NCI-H1105 treated with DMSO at 0.1 percent for 48 hours (cell line): ENCODE measurements around the gene OR2W1.

Experiments used
- DNase-seq: peaks from one replicate; lab custom pipeline; 2025; lab: John Stamatoyannopoulos, UW

OR2W1 gene, protein sequence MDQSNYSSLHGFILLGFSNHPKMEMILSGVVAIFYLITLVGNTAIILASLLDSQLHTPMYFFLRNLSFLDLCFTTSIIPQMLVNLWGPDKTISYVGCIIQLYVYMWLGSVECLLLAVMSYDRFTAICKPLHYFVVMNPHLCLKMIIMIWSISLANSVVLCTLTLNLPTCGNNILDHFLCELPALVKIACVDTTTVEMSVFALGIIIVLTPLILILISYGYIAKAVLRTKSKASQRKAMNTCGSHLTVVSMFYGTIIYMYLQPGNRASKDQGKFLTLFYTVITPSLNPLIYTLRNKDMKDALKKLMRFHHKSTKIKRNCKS

DNA sequence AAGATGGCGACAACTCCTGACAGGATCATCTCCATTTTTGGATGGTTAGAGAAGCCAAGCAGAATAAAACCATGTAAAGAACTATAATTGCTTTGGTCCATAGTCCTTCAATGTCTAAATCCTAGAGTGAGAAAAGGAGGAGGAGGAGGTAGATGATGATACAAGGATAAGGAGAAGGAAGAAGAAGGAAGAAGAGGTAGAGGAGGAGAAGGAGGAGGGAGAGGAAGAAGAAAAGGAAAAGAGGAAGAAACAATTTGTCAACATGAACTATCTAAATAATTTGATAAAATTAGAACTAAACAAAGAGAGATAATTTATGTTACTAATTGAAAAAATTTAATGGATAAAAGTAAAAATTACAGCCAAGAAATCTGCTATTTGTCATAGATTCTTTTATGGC, at the start of gene OR2W1:
OR2W1 (minus strand) TSS at position 101 of the 400 bp plus-strand sequence; CDS start at position 101, 0 bp downstream.
- no peak for DNase-seq

DNA sequence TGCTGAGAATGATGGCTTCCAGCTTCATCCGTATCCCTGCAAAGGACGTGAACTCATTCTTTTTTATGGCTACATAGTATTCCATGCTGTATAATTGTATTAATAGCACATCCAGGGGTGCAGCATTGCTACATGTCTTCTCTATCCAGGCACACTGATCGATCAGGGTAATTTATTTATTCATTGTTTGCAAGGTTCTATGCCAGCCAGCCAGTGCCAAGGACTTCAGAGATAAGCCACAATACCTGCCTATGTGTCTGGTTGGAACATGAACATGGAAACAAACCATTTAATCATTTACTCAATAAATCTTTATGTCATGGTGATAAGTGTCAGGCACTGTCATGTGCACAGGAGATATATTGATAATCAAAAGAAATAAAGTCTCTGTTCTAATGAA, 48.0 kb upstream of the OR2W1 start:
- DNase-seq, result no peak

DNA sequence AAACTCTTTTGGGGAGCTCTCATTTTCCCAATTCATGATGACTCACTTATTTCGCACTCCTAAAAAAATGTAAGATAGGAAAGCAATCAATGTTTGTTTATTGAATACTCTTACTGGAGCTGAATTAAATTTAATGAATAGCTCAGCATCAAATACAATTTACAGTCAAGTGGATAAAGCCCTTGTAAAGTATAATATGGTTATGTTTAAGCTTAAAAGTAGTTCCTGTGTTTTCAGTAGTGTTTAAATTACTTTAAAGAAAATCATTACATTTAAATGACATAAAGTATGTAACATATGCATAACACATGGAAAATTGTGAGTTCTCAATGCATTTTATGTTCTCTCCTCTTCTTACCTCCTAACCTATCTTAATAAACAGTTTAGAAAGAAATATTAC, 42.2 kb upstream of the OR2W1 start, which contains the start of gene OR2B3:
OR2B3 (minus strand) TSS at position 101 of the 400 bp plus-strand sequence; CDS start at position 36, 65 bp downstream.
- no peak for DNase-seq

DNA sequence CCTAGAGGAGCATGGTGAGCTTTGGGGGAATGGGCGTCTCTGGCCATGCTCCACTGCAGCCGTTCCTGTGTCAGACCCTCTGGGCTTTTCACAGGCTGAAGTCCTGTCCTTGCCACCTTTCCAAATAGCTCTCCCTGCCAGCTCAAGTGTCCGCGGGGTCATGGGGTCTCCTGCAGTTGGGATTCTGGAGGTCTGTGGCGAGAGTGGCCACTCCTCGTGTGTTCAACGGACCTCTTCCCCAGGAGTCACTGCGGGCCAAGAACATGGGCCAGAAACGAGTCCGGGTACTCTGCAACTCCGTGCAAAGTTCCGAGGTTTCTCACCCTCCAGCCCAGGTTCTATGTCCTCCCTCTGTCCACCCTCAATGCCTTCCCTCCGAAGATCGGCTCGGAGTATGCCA, 37.5 kb upstream of the OR2W1 start:
- no peak for DNase-seq

DNA sequence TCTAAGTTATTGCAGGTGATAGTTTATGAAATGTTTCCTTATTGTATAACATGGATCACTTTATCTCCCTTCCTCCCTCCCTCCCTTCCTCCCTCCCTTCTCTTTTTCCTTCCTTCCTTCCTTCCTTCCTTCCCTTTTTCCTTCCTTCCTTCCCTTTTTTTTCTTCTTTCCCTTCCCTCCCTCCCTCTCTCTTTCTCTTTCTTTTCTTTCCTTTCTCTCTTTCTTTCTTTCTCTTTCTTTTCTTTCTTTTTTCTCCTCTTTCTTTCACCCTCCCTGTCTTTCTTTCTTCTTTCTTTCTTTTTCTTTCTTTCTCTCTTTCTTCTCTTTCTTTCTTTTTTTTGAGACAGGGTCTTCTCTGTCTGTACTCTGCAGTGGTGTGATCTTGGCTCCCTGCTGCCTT, 36.3 kb upstream of the OR2W1 start:
- DNase-seq, result no peak

DNA sequence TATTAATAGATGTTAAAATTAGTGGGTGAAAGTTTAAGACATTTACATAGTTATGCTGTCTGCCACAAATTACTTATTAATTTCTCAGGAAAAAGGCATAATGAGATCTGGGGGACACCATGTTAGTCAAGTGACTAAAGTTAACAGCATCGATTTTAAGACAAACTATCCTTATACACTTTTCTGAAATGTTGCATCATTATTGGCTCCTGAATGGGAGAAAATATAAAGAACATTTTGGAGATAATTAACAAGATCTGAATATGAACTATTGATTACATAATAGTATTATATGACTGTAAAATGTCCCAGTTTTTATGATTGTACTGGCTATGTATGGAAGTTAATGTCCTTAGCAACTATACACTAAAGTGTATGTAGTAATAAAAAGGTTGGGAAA, 34.2 kb upstream of the OR2W1 start:
- no peak for DNase-seq

DNA sequence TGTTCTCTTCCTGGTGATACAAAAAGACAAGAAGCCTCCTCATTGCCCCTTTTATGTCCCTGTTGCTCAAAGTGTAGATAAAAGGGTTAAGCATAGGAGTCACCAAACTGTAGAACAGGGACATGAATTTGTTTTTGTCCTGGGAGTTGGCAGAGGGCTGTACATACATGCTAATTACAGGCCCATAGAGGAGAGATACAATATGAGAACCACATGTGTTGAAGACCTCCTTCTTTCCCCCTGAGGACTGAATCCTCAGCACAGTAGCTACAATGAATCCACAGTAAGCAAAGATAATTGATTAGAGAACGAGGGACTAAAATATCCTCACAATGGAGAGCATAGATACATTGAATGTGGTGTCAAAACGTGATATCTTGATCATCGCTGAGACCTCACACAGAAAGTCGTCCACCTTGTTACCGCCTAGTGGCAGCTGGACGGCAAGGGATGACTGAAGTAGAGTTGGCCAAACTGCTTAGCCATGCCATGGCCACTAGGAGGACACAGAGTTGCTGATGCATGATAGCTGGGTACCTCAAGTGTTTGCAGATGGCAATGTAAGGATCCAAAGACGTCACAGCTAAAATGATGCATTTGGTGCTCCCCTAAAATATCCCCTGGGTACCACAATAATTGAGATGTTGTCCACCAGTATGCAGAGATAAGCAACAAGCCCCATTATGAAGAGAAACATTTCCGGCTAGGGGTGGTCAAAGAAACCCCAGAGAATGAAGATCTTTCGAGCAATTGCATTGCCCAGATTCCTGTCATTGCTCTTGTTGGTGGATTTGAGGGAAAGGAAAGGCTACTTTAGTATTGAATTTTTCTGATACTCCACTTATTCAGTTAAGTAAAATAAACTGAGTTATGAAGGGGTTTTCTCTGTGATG, 27.1 kb upstream of the OR2W1 start:
- peak; percentile 25 for DNase-seq

DNA sequence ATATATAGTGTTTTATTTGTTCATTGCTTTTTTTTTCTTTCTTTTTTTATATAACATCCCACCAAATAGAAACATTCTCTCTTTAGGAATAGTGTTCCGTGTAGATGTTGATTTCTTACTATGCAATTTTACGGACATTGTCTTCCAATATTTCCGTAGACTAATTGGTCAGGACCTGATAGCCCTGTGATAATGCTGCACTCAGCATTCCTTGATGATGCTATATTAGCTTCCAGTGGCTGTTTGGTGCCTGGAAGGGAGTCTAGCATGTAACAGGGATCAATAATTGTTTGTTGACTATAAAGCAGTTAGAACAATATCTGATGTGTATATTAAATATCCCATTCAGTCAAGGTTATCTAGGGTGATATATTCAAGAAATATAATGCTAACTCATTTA, 6.7 kb upstream of the OR2W1 start:
- DNase-seq, result no peak

DNA sequence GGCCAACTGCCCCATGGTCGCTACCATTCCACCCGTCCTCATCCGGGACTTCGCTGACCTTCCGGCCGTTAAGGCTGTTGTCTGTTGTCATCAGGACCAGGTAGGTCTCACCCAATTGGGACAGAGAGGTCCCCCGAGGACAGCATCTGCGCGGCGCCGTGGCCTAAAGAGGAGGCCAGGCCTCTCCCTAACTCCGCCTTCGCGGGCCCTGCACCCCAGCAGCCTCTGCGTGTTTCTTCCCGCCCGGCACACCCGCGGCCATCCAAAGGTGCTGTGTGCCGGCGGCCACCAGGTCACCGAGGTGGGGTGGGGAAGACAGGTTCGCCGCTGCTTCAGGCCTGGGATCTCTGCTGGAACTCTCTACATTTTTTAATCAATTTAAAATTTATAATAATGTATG, 9.0 kb downstream of the OR2W1 start:
- no peak for DNase-seq

DNA sequence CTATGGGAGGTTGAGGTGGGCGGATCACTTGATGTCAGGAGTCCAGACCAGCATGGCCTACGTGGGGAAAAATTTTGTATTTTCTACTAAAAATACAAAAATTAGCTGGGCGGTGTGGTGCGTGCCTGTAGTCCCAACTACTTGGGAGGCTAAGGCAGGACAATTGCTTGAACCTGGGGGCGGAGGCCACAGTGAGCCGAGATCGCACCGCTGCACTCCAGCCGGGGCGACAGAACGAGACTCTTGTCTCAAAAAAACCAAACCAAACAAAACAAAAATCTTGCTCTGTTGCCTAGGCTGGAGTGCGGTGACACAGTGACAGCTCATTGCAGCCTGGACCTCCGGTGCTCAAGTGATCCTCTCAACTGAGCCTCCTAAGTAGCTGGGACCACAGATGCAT, 16.2 kb downstream of the OR2W1 start:
- DNase-seq, result no peak

DNA sequence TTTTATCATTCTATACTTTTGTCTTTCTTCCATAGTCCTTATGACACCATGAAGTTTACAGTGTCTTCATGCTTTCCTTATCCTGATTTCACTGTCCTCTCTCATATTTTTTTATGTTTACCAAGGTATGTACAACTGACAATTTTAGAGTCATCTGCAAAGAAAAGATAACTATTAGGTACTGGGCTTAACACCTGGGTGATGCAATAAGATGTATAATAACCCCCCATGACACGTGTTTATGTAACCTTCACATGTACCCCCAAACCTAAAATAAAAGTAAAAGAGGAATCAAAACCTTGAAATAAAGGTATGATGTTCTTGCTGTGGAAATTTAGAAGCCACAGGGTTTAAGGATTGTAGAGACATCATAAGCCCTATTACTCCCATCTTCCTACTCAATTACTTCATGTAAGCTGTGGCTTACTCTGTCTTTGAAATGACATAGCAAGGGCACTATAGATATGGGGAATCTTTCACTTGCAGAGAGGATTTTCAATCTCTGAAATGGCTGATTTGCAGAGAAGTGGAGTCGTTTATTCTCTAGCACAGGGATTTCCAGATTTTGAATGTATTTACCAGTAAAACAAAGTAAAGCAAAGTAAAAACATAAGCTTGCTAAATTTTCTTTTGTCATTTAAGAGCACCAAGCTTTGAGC, 18.9 kb downstream of the OR2W1 start:
- no peak for DNase-seq

DNA sequence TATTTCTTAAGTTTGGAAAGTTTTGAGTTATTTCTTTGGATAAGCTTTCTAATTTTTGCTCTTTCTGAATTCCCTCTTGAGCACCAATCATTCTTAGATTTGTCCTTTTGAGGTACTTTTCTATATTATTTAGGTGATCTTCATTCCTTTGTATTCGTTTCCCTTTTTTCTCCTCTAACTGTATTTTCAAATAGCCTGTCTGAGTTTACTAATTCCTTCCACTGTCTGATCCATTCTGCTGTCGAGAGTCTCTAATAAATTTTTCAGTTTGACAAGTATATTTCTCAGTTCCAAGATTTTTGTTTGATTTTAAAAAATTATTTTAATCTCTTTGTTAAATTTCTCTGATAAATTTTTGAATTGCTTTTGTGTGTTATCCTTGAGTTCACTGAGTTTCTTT, 23.5 kb downstream of the OR2W1 start:
- DNase-seq, result no peak

DNA sequence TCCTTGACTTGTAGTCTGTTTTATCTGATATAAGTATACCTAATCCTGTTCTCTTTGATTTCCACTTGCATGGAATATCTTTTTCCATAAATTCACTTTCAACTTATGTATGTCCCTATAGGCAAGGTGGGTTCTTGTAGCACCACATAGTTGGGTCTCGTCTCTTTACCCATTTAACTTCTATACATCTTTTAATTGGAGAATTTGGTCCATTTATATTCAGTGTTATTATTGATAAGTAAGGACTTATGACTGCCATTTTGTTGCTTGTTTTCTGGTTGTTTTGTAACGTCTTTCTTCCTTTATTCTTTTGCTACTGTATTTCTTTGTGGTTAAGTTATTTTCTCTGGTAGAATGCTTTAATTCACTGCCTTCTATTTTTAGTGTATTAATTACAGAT, 25.3 kb downstream of the OR2W1 start:
- no peak for DNase-seq

DNA sequence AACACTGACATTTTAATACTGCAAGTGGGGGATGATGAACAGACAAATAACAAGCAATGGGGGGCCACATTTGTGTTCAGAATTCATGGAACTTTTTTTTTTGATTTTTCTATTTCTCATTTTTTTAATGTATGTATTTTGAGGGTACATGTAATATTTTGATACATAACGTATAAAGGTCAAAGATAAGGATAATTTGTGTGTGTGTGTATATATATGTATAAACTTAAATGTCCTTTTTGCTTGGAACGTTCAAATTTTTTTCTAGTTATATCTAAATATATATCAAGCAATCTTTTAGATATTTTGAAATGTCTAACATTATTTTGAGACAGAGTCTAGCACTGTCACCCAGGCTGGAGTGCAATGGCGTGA, 27.6 kb downstream of the OR2W1 start:
- DNase-seq, result no peak

DNA sequence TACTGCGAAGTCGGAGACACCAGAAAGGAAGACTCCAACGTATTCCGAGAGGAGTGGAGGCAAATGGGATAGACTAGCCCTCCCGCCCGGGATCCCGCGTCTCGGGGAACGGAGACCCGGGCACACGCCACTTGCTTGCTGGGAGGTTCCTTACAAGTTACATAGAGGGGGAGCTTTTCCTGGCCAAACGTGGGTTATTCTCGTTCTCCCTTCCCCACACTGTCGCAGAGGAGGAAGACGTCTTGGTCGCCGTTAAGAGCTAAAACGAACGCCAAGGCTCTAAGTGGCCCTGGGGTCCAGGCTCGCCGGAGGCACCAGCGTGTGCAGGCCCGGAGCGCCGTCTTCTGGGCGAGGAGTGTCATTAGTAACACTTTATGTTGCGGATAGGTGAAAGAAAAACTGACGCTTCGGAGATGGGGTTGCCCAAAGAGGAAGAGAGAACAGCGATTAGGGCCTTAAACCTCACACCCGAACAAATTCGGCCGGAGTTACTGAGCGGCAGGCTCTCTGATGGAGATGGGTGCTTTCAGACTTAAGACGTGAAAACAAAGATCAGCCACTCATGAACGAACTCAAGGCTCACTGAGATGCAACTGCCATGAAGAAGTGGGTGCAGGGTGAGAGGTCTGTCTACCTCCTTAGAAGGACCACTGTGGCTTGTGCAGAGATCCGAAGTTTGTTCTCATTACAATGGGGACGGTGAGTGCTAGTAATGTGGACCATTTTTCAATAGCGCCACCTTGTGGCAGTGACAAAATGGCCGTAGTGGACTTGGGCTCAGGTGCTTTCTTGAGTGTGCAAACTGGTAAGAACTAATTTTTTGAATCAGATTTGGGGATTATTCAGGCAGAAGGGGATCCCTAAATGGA, 28.2 kb downstream of the OR2W1 start:
- peak; percentile 77 for DNase-seq

DNA sequence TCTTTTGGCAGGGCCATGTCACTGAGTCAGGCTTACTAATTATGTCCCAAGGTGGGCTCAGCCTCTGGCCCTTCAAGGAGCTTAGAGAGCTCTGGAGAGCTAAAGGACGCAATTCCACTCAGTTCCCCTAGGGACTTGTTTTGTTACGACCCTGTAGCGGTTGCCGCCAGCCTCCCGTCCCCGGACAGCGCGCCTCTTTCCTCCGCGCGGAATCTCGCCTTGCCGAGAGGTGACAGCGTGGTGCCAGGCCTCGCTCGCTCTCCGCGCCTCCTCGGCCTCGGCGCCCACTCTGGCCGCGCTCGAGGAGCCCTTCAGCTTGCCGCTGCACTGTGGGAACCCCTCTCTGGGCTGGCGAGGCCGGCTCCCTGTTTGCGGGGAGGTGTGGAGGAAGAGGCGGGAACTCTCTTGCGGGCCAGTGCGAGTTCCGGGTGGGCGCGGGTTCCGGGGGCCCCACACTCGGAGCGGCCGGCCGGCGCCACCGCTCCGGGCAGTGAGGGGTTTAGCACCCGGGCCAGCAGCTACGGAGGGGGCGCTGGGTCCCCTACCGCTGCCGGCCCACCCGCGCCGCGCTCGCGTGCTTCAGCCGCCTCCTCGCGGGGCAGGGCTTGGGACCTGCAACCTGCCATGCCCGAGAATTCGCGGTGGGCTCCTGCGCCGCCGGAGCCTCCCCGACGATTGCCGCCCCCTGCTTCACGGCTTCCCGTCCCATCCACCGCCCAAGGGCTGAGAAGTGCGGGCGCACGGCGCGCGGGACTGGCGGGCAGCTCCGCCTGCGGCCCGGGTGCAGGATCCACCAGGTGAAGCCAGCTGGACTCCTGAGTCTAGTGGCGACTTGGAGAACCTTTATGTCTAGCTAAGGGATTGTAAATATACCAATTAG, 30.0 kb downstream of the OR2W1 start:
- no peak for DNase-seq

DNA sequence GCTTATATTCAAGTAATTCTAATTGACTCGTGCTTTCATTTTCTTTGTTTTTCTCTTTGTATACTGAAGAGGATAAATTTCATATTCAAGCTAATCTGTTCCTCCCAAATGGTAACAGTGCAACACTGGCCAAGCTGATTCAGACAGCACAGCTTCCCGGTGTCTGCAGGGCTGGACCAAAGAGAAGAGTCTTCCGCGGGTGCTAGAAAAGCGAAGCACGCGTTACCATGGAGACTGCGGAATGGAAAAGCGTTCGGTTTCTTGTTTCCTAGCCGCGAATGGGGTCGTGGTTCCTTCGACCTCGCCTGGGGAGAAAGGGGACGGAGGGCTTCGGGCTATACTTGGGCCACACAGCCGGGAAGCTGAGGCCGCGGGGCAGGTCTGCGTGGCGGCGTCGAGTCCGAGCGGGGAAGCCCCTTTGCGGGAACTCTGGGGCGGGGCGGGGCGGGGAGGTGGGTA, 33.7 kb downstream of the OR2W1 start:
- DNase-seq, result peak; percentile 77

DNA sequence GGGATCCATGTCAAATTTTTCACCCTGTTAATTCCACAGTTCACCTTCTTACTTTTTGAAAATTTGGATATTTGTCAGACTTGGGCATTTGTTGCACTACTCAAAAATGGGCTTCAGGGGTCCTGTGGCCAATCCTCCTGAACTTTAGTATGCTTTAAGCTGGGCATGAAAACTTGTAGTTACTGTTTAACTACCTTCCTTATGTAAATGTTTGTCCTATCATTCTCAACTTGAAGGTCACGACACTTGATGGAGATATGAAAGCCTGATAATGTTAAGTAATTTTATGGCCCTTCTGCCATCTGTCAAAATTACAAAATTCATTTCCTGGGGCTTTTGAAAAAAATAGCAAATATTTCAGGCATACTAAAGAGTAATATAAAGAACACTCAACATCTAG, 35.6 kb downstream of the OR2W1 start:
- DNase-seq, result no peak

DNA sequence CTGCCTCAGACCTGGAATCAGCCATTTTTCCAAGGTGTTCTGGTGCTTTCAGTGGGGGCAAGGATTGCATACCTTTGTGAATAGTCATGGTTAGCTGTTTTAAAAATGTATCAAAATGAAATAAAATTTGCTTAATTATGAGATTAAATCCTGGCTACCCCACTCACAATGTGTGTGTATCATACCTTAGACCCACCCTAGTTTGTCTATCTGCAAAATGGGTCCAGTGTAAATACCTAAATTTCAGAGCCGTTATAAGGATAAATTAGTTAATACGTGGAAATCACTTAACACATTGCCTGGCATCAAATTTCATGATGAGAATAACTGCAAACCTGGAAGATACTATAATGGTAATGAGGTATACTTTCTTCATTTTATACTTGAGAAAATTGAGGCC, 36.9 kb downstream of the OR2W1 start:
- no peak for DNase-seq

DNA sequence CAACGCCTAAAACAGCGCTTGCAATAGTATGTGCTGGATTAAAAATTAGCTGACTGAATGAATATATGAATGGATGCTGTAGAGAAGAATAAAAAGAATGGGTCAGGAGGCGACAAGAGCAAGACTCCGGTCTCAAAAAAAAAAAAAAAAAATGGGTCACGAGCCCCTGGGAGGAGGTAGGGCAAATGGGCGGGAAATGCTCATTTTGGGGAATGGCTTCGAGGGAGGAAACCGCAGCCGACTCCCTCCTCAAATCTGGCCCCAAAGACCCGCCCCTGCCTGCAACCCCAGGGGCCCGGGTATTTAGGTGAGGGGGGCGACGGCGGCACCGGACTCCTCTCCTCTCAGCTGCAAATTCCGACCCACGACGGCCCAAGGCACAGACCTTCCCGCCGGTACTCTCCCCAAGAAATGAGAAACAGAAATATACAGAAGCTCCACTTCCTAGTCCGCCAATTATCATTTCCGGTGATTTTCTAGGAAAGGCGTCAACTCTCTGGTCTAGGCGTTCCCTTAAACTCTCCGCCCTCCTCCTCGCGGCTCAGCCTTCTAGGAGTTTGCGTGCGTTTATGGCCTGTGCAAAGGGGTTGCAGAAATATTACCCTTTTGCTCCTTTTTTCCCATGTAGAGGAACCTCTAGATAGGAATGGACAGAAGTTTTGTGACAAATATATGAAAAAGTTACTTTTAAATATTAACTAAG, 39.6 kb downstream of the OR2W1 start, which contains the start of gene ZNF311:
ZNF311 (minus strand) TSS at position 133 of the 703 bp plus-strand sequence. CDS start 1,361 bp downstream, outside the sequence.
- no peak for DNase-seq
